GM18858 (cell line): Measurements from ENCODE around the gene CLSTN2.

Source experiments
- ATAC-seq: cut with Tn5 transposase; IDR thresholded peaks from one replicate; pipeline ENCODE4 v1.9.1; 2021; ENCODE audit not compliant: unreplicated experiment

The CLSTN2 gene

DNA sequence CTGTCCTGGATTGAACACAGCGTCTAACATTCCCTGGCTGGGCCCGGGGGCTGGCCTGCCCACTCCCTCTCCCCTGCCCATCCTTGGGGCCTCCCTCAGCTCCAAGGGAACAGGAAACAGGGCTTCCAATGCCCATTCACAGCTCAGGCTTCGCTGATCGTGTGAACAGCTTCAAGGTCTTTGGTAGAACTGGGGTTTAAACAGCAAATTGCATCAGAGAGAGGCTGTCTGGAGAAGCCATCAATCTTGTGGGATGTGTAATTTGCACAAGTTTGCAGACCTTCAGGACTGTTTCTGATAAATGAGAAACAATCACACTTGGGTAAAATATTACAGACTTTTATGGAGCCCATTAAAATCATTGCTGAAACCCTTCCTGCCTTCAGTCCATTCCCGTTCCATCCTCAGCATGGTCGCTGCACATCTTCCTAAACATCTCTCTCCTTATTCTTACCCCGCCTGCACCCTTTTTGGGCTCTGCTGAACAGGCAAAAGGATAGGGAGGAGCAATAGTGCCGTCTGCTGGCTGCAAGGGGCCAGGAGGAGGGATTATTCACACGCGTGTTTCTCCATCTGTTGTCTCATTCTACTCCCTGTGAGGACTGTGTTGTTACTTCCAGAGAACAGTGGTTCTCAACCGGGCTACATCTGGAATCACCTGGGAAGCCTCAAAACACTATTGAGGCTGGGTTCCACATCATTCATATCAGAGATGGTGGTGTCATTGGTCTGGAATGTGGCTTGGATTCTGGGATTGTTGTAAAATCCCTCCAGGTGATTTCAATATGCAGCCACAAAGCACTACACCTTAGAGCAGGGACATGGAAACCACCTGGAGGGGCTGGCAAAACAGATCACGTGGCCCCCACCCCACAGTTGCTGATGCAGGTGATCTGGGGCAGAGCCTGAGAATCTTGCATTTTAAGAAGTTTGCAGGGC is 116.3 kb downstream of the CLSTN2 start:
- ATAC-seq: no peak

DNA sequence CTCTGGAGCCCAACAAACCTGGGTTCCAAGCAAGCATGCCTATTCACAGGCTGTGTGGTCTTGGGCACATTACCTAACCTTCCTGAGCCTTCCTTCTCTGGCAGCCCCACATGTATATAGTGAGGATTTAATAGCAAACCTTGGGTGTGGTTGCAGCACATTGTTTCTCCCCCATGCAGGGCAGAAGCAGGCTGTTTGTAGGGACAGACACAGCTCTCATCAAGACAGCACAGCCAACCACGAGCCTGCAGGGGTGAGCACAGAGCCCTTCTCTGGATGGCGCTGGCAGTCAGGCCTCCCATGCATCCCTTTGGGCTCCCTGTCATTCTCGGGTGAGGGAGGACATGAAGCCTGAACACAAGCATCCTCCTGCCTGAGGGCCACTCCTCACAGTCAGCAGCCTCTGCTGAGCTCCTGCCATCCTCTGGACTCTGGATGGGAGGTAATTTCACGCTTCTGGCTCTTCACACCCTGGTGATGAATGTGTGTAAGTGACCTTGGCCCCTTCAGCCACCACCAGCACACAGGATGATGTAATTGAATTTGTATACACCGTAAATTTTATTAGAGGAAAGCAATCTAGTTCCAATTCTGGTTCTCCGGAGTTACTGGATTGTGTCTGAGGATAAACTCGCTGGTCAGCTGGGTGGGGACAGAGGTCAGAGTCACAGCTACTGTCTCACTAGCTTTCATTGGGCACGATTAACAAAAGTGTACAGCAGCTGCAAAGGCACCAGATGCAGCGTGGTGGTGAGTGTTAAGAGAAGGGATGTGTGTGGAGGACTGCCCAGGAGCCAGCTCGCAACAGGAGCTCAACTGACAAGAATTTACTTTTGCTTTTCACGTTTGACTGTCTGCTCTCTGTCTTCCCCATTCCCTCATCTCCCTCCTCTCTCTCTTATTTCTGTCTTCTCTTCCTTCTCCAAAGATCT is 118.1 kb downstream of the CLSTN2 start:
- no peak for ATAC-seq

DNA sequence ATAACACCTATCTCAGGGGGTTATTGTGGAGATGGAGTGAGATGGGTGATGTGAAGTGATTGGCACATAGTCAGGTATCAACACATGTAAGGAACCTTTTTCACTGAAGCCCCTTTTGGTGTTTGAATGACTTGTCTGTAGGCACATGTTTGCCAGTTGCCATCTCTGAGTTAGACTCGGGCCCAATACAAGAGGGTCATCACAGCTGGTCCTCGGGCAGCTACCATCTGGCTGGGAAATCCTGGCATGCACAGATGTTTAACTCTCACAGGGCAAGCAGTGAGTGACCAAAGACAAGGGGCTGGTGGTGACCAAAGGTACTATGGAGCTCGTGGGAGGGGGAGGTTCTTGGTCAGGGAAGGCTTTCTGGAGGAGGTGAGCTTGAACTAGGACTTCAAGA is 118.8 kb downstream of the CLSTN2 start:
- no peak for ATAC-seq

DNA sequence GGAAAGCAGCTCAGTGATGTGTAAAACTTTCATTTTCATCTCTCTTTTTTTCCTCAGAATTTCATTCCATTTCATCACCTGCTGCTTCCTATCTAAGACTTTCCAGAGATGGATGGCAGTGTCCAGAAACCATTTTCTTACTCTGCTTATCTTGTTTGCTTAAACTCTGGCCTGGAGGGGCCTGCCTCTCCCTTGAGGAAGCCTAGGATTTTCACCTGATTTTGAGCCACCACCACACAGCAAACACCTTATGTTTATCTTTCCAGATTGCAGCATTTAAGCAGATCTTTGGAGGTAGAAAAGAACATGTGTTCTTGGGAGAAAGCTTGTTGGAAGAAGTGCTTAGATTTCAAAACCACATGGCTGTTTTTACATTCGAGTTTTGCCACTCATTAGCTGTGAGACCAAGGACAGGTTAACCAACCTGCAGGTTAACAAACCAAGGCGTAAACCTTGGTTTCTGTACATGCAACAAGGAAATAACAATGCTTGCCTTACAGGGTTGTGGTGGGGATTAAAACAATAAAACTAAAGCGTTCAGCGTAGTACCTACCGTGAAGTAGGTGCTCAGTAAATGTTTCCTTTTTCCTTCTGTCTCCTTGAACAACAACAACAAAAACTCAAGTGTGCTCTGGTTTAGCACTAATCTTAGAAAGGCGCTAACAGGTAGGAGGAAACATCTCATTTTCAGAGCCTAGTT is 120.3 kb downstream of the CLSTN2 start:
- ATAC-seq: no peak

DNA sequence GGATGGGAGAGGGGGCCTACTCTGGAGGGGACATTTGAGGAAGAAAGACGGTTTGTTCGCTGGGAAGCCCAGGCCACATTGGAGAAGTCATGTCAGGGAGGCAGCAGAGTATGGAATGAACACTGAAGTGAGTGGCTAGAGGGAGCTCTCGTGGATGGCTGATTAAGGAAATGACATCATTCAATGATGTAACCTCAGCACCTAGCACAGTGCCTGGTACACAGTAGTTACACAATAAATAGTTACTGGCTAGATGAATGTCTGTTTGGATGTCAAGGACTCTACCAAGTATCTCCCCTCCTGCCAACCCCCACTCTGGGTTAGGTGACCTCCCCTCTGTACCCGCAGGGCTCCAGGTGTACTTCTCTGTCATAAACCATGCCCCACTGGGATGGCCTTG is 121.1 kb downstream of the CLSTN2 start:
- no peak for ATAC-seq

DNA sequence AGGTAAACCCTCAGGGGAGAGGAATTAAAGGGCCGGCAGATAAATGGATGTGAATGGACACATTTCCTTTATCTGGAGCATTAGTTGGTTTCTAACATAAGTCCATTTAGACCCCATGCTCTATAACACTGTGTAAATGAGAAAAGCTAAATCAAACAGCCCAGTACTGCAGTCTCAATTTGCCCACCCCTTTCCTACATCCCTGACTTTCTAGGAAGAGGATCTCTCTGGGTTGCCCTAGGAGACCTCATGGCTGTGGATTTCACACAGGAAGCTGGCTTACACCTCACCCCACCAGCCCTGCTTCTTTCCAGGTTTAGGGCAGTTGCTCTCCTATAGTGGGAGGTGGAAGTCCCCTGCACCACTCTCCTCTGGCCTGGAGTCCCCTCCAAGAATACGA is 126.2 kb downstream of the CLSTN2 start:
- ATAC-seq: no peak

DNA sequence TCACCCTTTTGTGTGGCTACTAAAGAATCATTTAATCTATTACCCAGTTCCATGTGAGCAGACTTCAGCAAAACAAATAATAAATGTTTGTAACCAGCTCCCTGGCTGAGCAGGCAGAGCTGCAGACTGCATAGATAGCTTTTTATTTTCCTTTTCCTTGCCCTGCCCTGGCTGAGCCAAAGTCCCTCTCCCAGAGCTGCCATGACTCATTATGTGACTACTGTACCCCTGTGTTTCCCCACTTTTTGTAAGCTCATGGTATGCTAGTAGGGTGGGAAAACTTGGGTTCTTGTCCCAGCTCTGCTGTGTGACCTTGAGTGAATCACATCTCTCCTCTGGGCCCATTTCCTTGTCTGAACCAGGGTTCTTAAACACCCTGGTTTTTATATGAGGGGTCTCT is 127.5 kb downstream of the CLSTN2 start:
- no peak for ATAC-seq

DNA sequence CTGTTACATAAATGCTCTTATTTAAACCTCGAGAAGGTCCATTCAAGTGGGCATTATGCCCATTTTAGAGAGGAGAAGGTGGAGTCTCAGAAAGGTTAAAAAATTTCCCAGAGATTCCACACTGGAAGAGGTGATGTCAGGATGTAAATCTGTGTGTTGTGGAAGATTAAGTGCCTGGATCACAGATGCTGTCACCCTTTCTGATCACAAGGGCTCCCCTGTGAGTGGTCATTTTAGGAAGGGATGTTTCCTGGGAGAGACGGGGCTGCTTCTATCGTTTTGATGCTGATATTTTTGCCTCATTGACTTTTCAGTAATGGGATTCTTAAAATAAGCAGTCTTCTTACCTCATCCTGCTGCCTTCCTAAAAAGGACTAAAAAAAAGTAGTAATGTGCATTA is 132.5 kb downstream of the CLSTN2 start:
- ATAC-seq: no peak

DNA sequence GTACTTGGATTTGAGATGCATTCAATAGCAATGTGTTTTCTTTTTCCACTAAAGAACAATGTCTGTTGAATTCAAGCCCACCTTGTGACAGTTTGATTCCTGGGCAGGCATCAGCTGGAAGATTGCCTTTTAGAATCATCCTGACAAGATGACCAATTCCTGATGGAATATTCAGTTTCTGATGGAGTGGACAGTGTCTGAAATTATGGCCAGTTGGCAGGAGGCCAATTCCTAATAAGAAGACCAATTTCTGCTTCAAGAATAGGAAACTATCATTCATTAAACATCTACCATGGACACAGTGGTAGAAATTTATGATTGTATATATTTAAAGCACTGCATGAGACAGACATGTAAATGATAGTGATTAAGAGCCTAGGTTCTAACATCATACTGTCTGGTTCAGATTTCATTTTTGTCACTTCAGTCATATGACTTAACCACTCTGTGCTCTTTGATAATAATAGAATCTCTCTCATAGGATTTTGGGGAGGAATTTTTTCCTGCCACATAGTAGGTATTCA is 133.6 kb downstream of the CLSTN2 start:
- no peak for ATAC-seq

DNA sequence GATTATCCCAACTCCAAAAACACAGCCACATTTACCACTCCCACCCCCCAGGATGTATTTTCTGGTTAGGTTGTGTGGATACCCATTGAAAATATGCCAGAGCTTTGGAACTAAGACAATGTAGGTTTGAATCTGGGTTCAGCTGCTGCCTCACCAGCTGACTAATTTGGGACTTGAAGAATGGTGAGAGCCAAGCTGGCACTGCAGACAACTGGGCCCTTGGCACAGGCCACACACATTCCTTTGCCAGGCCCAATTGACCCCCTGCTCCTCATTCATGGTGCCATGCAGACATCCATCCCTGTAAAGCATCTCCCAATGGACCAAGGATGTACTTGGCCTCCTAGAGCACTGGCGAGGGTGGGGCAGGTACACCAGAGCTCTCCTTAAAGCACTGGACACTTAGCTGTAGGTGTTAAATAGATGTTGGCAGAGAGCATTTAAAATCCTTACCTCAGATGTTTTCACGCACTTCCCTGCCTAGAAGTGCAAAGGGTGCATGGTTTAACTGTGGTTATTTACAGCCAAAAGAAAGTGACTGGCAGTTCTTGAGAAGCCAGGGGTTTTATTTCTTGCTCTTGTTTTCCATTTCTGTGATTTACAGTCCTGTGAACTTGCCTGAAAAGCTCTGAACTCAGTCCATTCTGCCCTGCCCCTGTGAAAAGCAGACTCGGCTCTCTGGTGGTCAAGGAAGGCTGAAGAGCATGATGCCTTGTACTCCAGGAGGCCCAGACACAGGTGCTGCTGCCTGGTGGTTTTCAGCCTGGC is 138.5 kb downstream of the CLSTN2 start:
- ATAC-seq: no peak

DNA sequence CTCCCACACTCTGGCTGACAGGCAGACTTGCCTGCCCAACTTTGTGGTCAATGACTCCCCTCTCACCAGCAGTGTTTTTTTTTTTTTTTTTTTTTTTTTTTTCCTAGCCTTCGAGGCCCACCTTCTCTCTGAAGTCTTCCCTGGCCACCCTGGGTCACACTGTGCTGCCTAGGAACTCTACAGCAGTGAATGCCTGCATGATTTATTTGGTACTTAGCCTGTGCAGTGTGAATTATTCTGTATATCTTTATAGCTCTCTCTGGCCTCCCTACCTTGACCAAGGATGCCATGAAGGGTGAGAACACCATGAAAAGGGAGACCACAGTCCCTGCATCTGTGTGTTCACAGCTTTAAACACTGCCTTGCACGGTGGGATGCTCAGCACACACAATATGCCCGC is 141.6 kb downstream of the CLSTN2 start:
- ATAC-seq: no peak

DNA sequence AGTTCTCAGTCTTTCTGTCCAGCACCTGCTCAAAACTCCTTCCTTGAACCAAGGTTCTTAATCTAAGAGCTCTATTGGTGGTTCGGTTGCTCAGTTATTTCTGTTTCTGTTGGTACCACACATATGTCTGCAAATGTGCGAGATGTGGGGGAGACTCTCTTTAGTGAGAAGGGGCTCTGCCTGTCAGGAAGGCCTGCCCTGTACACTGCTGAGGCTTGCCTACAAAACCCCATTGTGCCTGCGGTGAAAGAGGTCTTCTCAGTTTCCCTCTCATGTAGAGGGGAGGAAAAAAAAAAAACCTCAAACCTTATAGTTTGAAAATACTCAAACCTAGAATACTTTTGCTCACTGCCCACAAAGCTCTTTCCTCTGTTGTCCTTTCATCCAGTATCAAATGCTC is 142.4 kb downstream of the CLSTN2 start:
- ATAC-seq: no peak

DNA sequence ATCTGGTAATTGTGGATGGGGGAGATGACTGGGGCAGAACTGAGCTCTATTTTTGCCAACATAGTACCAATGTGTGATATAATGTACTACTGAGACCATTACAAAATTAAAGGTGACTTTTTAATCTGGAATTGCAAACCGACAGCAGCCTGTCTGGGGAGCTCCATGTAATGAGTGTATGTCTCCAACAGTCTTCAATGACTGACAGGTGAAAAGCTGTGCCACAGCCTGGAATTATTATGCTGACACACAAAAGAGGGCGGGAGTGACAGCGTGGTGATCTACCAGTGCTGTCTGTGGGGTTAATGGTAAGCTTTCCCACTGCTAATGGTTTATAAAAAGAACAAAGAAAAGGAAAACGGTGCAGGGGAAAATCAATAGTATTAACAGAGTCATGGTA is 143.4 kb downstream of the CLSTN2 start:
- ATAC-seq: no peak

DNA sequence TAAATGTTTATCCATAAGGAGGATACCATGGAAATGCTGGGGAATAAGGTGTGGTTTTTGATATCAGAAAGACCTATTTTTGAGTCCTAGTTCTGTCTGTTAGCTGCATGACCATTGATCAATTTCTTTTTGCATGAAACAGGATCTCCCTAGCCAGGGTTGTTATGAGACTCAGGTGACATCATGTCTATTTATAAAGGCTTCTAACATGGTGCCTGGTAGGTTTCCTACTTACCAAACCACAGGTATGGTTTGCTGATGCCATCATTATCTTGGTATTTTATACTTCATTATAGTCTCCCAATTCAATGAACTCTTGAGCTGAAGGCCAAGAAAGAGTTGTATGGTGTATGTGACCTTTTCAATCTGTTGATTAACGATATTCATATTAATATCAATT is 144.0 kb downstream of the CLSTN2 start:
- ATAC-seq: no peak

DNA sequence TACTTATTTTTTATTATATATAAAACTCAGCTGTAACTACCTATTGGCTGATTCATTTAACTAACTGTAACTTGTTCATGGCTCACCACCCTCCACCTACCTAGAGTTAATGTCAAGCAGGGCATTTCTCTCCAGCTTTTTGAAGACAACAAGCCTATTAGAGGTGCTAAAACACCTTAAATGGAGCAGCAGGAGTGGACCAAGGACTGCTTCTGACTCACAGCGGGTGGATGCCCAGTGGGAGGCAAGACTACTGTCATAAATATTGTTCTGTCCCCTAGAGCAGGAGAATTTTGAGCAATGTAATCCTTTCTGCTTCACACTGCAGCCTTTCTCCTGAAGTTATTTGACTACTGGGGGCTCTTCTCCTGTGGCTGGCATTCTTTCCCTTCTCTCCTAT is 146.9 kb downstream of the CLSTN2 start:
- no peak for ATAC-seq

DNA sequence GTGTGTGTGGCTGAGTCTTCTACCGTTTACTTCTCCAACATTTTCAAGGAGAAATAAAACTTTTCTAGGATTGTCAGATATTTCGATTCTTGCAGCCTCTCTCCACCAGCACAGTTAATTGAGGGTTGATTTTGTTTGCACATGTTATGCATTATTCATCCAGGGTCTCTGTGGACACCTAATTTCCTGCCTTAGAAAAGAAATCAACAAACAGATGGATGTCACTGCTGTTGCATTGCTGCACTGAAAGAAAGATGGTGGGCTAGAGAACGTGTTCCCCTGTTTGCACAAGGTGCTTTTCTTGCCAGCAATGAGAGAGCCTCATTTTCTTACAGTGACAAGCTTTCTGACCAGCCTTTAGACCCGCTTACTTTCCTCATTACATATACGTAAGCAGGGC is 150.0 kb downstream of the CLSTN2 start:
- ATAC-seq: no peak

DNA sequence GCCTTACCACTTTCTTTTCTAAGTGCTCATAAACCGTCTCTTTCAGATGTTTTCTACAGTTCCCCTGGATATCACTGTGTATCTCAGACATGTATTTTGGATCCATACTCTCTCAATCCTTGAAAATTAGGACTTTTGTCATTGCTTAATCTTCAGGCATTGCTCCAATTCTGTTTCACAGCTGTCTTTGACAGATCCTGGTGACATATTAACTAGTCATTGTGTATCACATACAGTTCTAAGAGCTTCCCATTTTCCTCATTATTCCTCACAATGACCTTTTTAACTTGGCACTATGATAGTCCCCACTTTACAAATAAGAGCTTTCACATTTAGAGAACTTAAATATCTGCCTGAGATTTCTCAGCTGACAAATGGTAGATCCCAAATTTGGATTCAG is 151.7 kb downstream of the CLSTN2 start:
- ATAC-seq: no peak

DNA sequence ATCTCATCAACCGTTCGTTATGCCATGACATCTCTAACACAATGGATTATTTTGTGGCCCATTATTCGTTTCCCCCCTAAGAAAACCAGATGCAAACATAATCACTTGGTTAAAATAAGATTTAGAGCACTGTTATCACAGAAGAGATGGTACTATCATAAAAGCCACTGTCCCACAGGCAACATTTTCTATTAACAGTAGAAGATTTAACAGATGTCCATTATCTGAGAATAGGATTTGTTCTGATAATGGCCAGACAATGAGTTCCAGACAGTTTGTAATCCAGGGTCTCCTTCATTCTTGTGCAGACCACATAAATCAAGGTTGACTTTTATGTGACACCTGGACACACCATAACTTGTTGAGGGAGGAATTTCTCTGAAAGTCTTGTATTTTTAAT is 153.1 kb downstream of the CLSTN2 start:
- ATAC-seq: no peak

DNA sequence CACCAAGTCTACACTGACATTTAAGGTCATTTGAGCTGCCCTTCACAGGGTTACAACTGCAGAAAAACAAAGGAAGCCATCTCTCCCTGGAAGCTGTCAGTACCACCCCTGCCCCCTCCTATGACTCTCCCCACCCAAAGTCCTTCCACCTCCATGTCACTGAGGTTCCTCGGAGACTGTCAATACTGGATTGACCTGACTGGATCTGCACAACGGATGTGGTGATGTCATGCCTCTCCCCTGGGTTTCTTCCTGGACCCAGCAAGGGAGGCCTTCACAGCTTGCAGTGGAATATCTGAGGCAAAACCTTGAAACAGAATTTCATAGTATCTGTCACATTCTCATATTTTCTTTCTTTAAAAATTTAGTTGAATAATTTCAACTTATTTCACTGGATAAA is 153.5 kb downstream of the CLSTN2 start:
- ATAC-seq: no peak

DNA sequence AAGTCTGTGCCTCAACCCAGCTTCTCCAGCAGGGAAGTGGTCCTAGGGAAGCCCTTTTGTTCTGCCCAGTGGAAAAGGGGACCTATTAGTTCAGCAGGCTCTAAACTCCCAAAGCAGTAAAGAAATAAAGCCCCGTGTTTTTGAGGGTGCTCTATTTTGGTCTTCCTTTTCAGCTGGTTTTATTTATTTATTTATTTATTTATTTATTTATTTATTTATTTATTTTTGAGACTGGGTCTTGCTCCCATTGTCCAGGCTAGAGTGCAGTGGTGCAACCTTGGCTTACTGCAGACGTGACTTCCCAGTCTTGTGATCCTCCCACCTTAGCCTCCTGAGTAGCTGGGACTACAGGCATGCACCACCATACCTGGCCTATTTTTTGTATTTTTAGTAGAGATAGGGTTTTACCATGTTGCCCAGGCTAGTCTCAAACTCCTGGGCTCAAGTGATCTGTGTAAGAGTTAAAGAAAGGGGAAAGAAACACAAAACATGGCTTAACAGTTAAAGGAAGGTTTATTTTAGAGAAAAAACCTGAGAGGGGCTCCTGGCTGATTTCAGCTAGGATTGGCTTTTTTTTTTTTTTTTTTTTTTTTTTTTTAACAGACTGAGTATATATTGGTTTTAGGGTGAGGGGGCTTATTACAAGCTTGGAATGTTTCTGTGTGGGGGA is 154.6 kb downstream of the CLSTN2 start:
- no peak for ATAC-seq
